ENCODE data around the gene ZNF808. TPM values are rescaled to one million over a fixed set of nuclear protein-coding genes. Genes with fewer than 3 reads are reported as not detected.

The ZNF808 gene
- total and polyA plus RNA-seq, 2 of the 13 experiments (the other 11 are each of a cell fraction or from before 2014, with no cell fraction given): 3.0 to 7.4 TPM

DNA sequence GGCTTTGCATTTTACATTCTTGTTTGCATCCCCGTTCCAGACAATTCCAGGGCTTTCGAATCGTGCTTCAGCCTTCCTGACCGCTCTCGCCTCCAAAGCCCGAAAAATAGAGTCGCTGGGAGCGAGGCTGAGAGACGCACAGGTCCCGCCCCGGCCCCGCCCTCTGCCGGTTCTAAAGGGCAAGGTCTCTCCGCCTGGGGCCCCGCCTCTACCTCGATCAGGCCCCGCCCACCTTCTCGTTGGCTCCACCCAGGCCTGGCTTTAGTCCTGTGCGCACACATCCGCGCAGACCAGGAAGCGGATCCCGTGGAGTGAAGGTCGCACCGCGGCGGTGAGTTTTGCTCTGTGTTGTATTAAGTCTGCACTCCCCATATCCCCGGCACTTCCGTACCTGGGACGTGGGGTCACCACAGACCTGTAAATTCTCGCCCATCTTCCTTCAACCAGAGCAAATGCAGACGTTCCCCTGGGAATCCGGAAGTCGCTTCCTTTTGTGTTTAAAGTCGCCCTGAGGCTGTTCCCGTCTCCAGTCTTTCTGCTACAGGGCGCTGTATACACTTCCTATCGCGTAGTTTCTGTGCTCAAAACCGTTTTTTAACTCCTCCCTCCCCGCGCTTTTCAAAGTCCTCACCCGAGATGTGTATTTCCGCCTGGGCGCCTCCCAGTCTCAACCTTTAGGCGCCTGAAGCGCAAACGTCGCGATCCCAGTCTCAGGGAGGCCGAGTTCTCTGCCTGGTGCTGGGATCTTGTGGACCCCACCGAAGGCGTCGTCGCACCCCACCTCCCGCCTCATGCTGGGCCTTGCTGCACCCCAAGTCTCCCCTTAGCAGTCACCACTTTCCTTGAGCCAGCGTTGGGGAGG, 42.8 kb downstream of the ZNF808 start, which contains the start of gene ZNF701 (continued):
- TF ChIP-seq, protein P1, sequence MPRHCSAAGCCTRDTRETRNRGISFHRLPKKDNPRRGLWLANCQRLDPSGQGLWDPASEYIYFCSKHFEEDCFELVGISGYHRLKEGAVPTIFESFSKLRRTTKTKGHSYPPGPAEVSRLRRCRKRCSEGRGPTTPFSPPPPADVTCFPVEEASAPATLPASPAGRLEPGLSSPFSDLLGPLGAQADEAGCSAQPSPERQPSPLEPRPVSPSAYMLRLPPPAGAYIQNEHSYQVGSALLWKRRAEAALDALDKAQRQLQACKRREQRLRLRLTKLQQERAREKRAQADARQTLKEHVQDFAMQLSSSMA (CRISPR knock-in tag; IDR thresholded peaks at IDR 0.05): no peak
- no peak for TF ChIP-seq BCL6 (CRISPR knock-in tag; IDR thresholded peaks at IDR 0.05)
- TF ChIP-seq ZNF598 (CRISPR knock-in tag; IDR thresholded peaks at IDR 0.05; ENCODE audit: borderline replicate concordance): no peak
- no peak for TF ChIP-seq ZNF354B (CRISPR knock-in tag; IDR thresholded peaks at IDR 0.05)
- TF ChIP-seq U2AF1 (optimal IDR thresholded peaks at IDR 0.05; ENCODE audit: low read depth, low read length): no peak
- TF ChIP-seq, protein P2, sequence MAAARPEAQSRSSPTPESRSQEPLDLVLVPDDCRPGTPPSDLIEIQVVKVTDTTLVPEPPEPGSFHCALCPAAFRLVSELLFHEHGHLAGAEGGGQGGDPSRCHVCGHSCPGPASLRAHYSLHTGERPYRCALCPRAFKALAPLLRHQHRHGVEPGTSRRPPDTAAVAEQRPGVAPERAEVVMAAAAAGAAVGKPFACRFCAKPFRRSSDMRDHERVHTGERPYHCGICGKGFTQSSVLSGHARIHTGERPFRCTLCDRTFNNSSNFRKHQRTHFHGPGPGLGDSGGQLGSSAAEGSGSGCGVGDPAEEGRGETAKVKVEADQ (CRISPR knock-in tag; IDR thresholded peaks at IDR 0.05; ENCODE audit: borderline replicate concordance): no peak
- TF ChIP-seq, protein P3, sequence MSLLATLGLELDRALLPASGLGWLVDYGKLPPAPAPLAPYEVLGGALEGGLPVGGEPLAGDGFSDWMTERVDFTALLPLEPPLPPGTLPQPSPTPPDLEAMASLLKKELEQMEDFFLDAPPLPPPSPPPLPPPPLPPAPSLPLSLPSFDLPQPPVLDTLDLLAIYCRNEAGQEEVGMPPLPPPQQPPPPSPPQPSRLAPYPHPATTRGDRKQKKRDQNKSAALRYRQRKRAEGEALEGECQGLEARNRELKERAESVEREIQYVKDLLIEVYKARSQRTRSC (CRISPR knock-in tag; IDR thresholded peaks at IDR 0.05; ENCODE audit: low read depth): no peak
- no peak for TF ChIP-seq ZNF329 (CRISPR knock-in tag; IDR thresholded peaks at IDR 0.05; ENCODE audit: low read depth)
- TF ChIP-seq ZNF44 (CRISPR knock-in tag; IDR thresholded peaks at IDR 0.05): no peak
- TF ChIP-seq ZNF644 (CRISPR knock-in tag; IDR thresholded peaks at IDR 0.05; ENCODE audit: low read depth): no peak
- TF ChIP-seq, protein P4, sequence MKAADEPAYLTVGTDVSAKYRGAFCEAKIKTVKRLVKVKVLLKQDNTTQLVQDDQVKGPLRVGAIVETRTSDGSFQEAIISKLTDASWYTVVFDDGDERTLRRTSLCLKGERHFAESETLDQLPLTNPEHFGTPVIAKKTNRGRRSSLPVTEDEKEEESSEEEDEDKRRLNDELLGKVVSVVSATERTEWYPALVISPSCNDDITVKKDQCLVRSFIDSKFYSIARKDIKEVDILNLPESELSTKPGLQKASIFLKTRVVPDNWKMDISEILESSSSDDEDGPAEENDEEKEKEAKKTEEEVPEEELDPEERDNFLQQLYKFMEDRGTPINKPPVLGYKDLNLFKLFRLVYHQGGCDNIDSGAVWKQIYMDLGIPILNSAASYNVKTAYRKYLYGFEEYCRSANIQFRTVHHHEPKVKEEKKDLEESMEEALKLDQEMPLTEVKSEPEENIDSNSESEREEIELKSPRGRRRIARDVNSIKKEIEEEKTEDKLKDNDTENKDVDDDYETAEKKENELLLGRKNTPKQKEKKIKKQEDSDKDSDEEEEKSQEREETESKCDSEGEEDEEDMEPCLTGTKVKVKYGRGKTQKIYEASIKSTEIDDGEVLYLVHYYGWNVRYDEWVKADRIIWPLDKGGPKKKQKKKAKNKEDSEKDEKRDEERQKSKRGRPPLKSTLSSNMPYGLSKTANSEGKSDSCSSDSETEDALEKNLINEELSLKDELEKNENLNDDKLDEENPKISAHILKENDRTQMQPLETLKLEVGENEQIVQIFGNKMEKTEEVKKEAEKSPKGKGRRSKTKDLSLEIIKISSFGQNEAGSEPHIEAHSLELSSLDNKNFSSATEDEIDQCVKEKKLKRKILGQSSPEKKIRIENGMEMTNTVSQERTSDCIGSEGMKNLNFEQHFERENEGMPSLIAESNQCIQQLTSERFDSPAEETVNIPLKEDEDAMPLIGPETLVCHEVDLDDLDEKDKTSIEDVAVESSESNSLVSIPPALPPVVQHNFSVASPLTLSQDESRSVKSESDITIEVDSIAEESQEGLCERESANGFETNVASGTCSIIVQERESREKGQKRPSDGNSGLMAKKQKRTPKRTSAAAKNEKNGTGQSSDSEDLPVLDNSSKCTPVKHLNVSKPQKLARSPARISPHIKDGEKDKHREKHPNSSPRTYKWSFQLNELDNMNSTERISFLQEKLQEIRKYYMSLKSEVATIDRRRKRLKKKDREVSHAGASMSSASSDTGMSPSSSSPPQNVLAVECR (CRISPR knock-in tag; IDR thresholded peaks at IDR 0.05; ENCODE audit: borderline replicate concordance): peak; percentile 72; the same call in 1 of the 2 replicates
- TF ChIP-seq, protein P5, sequence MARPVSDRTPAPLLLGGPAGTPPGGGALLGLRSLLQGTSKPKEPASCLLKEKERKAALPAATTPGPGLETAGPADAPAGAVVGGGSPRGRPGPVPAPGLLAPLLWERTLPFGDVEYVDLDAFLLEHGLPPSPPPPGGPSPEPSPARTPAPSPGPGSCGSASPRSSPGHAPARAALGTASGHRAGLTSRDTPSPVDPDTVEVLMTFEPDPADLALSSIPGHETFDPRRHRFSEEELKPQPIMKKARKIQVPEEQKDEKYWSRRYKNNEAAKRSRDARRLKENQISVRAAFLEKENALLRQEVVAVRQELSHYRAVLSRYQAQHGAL (CRISPR knock-in tag; IDR thresholded peaks at IDR 0.05; ENCODE audit: not compliant biosample characterization): no peak
- no peak for TF ChIP-seq ZNF761 (CRISPR knock-in tag; conservative IDR thresholded peaks at IDR 0.05)
- TF ChIP-seq, protein P6, sequence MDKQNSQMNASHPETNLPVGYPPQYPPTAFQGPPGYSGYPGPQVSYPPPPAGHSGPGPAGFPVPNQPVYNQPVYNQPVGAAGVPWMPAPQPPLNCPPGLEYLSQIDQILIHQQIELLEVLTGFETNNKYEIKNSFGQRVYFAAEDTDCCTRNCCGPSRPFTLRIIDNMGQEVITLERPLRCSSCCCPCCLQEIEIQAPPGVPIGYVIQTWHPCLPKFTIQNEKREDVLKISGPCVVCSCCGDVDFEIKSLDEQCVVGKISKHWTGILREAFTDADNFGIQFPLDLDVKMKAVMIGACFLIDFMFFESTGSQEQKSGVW (CRISPR knock-in tag; IDR thresholded peaks at IDR 0.05; ENCODE audit: borderline replicate concordance): no peak
- no peak for TF ChIP-seq KLF12 (CRISPR knock-in tag; IDR thresholded peaks at IDR 0.05; ENCODE audit: borderline replicate concordance)
- peak; percentile 27; the same call in 1 of the 2 replicates for TF ChIP-seq ZNF350 (CRISPR knock-in tag; IDR thresholded peaks at IDR 0.05; ENCODE audit: borderline replicate concordance, low read depth)
- TF ChIP-seq ZNF768 (CRISPR knock-in tag; IDR thresholded peaks at IDR 0.05): no peak
- TF ChIP-seq ASH2L (IDR thresholded peaks at IDR 0.05; ENCODE audit: insufficient read length, low read depth, low read length): no peak
- no peak for TF ChIP-seq NFYB (CRISPR knock-in tag; IDR thresholded peaks at IDR 0.05)
- no peak for TF ChIP-seq TARDBP (CRISPR knock-in tag; IDR thresholded peaks at IDR 0.05)
